IPS-15b (cell line): Measurements from ENCODE around the gene RGS9BP.

Experiments used
- H3K27me3 ChIP-seq: one replicate; pipeline ENCODE4 v1.6.1; 2013; ENCODE audit warnings: low read length; ENCODE audit not compliant: control insufficient read depth, insufficient read depth
- H3K36me3 ChIP-seq: one replicate; pipeline ENCODE4 v1.6.1; 2013; ENCODE audit warnings: low read length; ENCODE audit not compliant: control insufficient read depth, insufficient read depth
- H3K4me1 ChIP-seq: one replicate; pipeline ENCODE4 v1.6.1; 2013; ENCODE audit warnings: mild to moderate bottlenecking, low read length; ENCODE audit not compliant: control insufficient read depth, insufficient read depth
- H3K4me3 ChIP-seq: one replicate; pipeline ENCODE4 v1.5.1; 2013; ENCODE audit warnings: low read depth, low read length
- H3K9ac ChIP-seq: one replicate; pipeline ENCODE4 v1.6.1; 2013; ENCODE audit warnings: low read depth, mild to moderate bottlenecking, low read length
- H3K9me3 ChIP-seq: one replicate; pipeline ENCODE4 v1.6.1; 2013; ENCODE audit warnings: mild to moderate bottlenecking, low read length; ENCODE audit not compliant: control insufficient read depth, insufficient read depth

Gene RGS9BP

GRCh38 chr19:32672841-32673240 is 2.8 kb upstream of the RGS9BP start:
- peaks cover 2% of the 10 kb centered on the region for H3K4me1 ChIP-seq
- H3K9me3 ChIP-seq, result no peaks in the 10 kb centered on the region
- no peak overlapping the region for H3K9ac ChIP-seq
- no peaks in the 10 kb centered on the region for H3K36me3 ChIP-seq
- peaks cover 21% of the 10 kb centered on the region for H3K27me3 ChIP-seq
- H3K4me3 ChIP-seq, result no peak overlapping the region

GRCh38 chr19:32673573-32673972 is 2.1 kb upstream of the RGS9BP start:
- peaks cover 2% of the 10 kb centered on the region for H3K4me1 ChIP-seq
- H3K9ac ChIP-seq, result no peak overlapping the region
- no peaks in the 10 kb centered on the region for H3K9me3 ChIP-seq
- no peaks in the 10 kb centered on the region for H3K36me3 ChIP-seq
- peak overlapping the region; percentile 79 for H3K4me3 ChIP-seq
- peaks cover 24% of the 10 kb centered on the region for H3K27me3 ChIP-seq

- Histone ChIP-seq H3K9me3 (no peaks in the 10 kb centered on the region), H3K9ac (peak overlapping the region; percentile 73), H3K4me1 (peaks cover 2% of the 10 kb centered on the region), H3K27me3 (peaks cover 26% of the 10 kb centered on the region), H3K36me3 (no peaks in the 10 kb centered on the region), H3K4me3 (peak overlapping the region; percentile 79)
Measured at GRCh38 chr19:32674153-32674930, 1.3 kb upstream of the RGS9BP start.

- Histone ChIP-seq H3K27me3 (peaks cover 26% of the 10 kb centered on the region), H3K9ac (peak within 1 kb of the TSS; percentile 73), H3K36me3 (no peaks in the 10 kb centered on the region), H3K4me3 (peak within 1 kb of the TSS; percentile 79), H3K4me1 (peaks cover 2% of the 10 kb centered on the region), H3K9me3 (no peaks in the 10 kb centered on the region)
Measured at GRCh38 chr19:32674931-32675719, 523 bp upstream of the RGS9BP start, which contains the start of gene ANKRD27. Gene ANKRD27, minus strand, starts transcription at chr19:32675180. Its CDS starts 16,165 bp downstream, at chr19:32659015.

- no peaks in the 10 kb centered on the region for H3K36me3 ChIP-seq
- H3K9ac ChIP-seq, result no peak overlapping the region
- peaks cover 2% of the 10 kb centered on the region for H3K4me1 ChIP-seq
- H3K9me3 ChIP-seq, result no peaks in the 10 kb centered on the region
- peaks cover 26% of the 10 kb centered on the region for H3K27me3 ChIP-seq
- H3K4me3 ChIP-seq, result peak overlapping the region; percentile 79
Measured at GRCh38 chr19:32676186-32676894, 692 bp downstream of the RGS9BP start.

- Histone ChIP-seq H3K4me3 (peak overlapping the region; percentile 79), H3K4me1 (peaks cover 2% of the 10 kb centered on the region), H3K9ac (no peak overlapping the region), H3K9me3 (no peaks in the 10 kb centered on the region), H3K36me3 (no peaks in the 10 kb centered on the region), H3K27me3 (peaks cover 26% of the 10 kb centered on the region)
Measured at GRCh38 chr19:32676895-32677359, 1.3 kb downstream of the RGS9BP start.

- Histone ChIP-seq H3K9ac (no peak overlapping the region), H3K27me3 (peaks cover 26% of the 10 kb centered on the region), H3K36me3 (no peaks in the 10 kb centered on the region), H3K4me1 (peaks cover 2% of the 10 kb centered on the region), H3K4me3 (no peak overlapping the region), H3K9me3 (no peaks in the 10 kb centered on the region)
Measured at GRCh38 chr19:32677657-32678056, 2.0 kb downstream of the RGS9BP start.

GRCh38 chr19:32680986-32681385 is 5.3 kb downstream of the RGS9BP start:
- Histone ChIP-seq H3K4me1 (no peaks in the 10 kb centered on the region), H3K36me3 (no peaks in the 10 kb centered on the region), H3K9ac (no peak overlapping the region), H3K9me3 (no peaks in the 10 kb centered on the region), H3K27me3 (peaks cover 22% of the 10 kb centered on the region), H3K4me3 (no peak overlapping the region)

GRCh38 chr19:32682317-32682716 is 6.7 kb downstream of the RGS9BP start:
- no peak overlapping the region for H3K4me3 ChIP-seq
- H3K9me3 ChIP-seq, result no peaks in the 10 kb centered on the region

GRCh38 chr19:32686847-32687475 is 11.3 kb downstream of the RGS9BP start:
- no peaks in the 10 kb centered on the region for H3K9me3 ChIP-seq
- no peaks in the 10 kb centered on the region for H3K4me1 ChIP-seq
- no peak overlapping the region for H3K4me3 ChIP-seq
- H3K27me3 ChIP-seq, result peaks cover 5% of the 10 kb centered on the region
- no peak overlapping the region for H3K9ac ChIP-seq
- H3K36me3 ChIP-seq, result no peaks in the 10 kb centered on the region

More at GRCh38 chr19:32682317-32682716, 6.7 kb downstream of the RGS9BP start:
- Histone ChIP-seq H3K4me1 (no peaks in the 10 kb centered on the region), H3K27me3 (peaks cover 9% of the 10 kb centered on the region), H3K36me3 (no peaks in the 10 kb centered on the region), H3K9ac (no peak overlapping the region)

- Histone ChIP-seq H3K9me3 (no peaks in the 10 kb centered on the region), H3K4me1 (no peaks in the 10 kb centered on the region), H3K9ac (no peak overlapping the region), H3K36me3 (no peaks in the 10 kb centered on the region), H3K27me3 (peaks cover 6% of the 10 kb centered on the region), H3K4me3 (no peak overlapping the region)
Measured at GRCh38 chr19:32687681-32688080, 12.0 kb downstream of the RGS9BP start.
